GM21381 (cell line): Measurements from ENCODE around the gene RASGRP2.

Source experiments
- ATAC-seq: cut with Tn5 transposase; IDR thresholded peaks from one replicate; pipeline ENCODE4 v1.9.1; 2021; ENCODE audit warnings: mild to moderate bottlenecking, moderate library complexity; ENCODE audit not compliant: unreplicated experiment

RASGRP2 gene

DNA sequence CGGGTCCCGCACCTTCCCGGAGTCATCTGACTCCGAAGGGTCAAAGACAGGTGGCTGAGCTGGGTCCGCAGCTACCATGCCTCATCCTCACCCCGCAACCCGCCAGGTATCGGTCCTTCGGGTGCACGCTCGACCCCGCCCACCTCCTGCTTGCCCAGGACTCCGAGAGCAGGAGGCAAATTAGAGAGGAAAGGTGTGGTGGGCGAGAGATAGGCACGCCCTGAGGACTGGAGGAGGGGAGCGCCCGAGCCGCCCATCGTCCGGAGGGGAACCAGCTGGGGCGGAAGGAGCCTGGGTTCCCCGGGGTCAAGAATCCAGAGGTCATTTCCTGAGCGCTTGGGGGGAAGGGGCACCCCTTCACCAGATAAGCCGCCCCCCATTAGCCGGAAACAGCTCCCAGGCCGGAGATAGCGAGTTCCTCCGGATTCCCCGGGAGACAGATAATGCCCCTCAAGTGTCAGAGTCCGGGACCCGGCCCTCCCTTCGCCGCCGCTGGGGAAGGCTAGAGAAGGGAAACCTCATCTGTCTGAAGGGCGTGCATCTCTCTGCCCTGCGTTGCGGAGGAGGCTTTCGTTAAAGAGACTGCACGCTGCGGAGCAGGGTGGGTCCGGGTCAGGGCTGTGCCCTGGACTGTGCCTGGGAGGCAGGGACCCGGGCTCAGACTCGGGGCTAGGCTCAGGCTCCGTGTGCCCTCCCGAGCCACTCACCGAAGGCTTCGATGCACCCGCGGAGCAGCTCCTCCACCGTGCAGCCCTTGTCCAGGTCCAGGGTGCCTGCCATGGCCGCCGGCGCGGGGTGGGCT, 1.7 kb downstream of the RASGRP2 start:
- ATAC-seq: no peak

DNA sequence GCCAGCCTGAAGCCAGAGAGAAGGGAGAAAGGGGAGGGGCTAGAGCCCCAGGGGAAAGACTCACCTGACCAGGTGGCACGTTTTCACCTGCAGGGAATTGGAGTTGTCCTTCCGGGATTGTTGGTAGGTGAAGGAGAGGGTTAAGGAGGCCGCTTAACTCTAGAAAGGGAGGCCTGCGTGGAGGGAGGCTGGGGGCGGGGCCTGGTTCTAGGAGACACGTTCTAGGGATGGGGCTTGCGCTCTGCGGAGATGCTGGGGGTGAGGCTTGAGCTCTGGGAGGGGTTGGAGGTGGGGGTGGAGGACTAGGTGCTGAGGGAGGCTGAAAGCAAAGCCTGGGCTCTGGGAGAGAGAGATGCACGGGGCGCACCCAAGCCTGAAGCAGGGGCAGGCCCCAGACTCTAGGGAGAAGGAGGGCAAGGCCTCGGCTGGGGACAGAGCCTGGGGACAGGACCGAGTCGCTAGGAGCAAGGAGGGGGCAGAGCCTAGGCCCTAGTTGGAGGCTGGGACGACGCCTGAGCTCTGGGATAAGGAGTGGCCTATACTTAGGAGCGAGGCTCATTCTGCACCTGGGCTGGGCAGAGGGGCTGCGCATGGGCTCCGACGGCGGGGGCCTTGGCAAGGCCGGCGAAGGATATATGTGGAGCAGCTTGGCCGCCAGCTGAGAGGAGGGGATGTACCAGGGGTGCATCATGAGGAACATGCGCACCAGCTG, 2.4 kb downstream of the RASGRP2 start:
- no peak for ATAC-seq

DNA sequence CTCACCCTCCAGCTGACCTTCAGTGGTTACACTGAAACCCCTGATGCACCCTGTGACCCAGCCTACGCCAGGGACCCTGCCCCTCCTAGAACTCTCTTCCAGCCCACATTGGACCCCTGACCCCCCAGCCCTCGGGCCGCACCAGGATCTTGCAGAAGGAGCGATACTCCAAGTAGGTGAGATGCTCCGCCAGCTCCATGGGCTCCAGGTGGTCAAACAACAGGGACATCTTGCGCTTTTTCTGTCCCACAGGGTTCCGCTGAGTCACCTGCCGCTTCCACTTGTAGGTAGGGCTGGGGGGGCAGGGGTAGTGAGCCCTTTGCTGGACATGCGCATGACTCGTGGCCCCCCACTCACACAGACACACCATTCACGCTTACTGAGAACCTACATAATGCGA, 4.1 kb downstream of the RASGRP2 start:
- ATAC-seq: no peak

DNA sequence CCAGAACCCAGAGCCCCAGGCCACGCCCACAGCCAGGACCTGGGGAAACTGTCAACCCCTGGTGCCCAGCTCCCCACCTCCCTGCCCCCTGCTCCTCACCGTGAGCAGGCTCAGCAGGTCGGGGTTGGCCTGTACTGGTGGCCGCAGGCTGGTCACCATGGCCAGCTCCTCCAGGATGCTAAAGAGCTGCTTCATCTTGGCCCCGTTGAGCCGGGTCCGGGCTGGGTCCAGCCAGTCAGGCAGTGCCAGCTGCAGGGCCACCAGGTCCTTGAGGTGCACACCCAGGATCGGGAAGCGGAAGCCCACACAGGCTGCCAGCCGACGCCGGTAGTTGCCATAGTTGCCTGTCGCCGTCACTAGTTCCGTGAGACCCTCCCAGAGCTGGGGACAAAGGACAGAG, 7.3 kb downstream of the RASGRP2 start:
- ATAC-seq: no peak

DNA sequence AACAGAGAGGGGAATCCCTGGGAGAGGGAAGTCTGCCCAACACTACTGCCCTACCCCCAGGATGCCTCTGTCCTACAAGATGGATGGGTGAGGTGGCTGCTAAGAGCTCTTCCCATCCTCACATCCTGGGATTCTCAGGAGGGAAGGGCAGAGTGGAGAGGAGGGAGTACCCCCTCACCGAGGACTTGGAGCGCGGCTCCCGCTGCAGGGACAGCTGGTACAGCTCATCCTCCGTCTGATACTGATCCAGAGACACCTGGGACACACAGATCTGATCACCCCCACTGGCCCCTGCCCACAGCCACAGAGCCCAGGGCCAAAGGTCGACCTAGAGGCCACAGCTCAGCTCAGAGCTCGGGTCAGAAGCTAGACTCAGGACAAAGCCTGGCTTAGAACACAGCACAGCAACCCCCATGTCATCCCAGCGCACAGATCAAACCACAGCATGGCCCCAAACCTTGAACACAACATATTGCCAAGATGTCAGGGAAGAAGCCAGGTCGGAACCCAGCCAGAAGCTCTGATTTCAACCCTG, 8.2 kb downstream of the RASGRP2 start:
- no peak for ATAC-seq

DNA sequence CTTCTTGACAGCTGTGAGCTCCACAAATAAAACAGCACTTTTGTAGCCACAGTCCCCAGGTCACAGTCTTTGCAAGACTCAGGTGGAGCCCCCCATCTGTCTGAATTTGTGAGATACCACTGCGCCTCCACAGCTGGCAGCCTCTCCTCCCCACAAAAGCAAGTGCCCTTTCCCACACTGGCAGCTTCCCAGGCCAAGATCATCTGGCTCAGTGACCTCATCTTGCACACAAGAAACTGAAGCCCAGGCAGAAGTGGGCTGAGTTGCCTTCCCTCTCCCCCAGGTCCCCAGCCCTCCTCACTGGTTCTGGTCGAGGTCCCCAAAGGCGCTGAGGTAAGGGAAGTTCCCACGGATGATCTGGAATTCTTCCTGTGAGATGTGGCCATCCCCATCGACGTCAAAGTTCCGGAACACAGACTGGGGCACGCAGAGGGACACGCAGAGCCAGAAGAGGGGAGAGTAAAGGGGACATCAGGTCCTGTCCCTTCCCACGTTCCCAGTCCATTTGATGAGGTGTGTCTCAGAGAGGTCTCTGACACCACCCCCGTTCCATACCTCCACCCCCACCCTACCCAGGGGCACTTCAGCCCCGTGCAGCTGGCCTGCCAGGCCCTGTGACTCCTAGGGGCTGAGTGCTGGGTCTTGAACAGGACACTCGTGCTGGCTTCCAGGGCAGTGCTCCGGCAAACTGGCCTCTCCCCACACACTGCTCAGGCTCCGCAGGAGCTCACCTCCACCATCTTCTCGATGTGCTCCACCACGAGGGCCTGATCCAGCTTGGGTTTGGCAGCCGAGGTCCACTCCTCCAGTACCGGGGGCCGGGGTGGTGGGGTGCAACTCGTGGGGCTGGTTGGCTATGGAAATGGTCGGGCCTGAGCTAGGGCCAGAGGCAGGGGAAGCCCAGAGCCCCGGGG, 8.9 kb downstream of the RASGRP2 start:
- no peak for ATAC-seq

DNA sequence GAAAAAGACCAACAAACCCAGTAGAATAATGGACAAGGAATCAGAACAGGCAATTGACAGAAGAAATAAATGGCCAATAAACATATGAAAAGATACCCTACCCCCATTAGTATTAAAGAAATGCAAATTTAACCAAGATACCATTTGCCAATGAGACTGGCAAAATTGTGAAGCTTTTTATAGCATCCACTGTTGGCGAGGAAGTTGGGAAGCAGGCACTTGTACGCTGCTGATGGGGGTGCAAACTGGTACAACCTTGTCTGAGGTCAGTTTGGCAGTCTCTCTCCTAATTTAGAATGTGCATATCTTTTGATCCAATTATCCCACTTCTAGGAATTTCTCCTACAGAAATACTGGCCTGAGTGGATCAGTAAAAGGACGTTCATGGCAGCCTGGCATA, 12.3 kb downstream of the RASGRP2 start:
- ATAC-seq: no peak

DNA sequence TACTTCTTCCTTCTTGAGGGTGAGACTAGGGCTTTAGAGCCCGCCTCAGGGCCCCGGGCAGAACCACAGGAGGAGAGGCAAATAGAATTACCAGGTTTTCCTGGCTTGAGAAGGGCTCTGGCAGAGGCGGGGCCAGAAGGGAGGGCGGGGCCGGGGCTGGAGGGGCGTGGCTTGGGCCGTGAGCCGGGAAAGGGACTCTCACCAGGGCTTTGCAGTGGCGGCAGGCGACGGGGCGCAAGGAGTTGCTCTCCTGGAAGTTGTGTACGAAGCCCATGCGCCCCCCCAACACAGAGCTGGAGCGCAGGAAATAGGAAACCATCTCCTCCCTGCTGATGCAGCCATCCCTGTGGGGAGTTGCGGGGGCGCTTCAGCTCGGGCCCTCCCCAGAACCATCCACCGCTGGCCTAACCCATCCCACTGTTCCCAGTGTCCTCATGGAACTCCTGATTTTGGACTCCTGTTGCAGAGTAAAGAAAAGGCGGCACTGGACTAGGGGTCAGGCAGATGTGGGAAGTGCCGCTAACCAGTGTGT, 14.0 kb downstream of the RASGRP2 start:
- no peak for ATAC-seq

DNA sequence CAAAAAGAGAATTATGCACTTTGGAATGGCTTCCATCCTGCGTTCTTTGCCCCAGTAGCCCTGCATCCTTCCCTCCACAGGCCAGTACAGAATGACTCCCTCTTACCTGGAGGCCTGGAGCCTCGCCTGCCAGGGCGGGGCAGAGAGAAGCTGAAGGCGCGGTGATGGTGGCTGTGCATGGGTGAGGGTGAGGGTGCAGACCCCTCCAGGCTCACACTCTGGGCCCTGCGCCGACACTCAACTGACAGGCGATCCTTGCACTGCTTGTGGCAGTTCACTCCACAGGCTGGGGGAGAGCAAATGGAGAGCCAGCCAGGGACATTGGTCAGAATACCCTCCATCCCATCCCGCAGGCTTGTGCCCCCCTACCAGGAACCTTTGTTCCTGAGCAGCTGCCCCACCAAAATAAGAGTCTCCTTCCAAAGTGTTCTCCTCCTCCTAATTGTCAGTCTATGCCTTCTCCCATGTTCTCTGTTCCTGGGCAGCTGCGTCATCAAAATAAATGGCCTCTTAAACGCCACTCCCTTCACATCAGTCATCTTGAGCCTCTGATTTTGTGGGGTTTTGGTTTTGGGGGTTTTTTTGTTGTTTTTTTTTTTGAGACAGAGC, 15.1 kb downstream of the RASGRP2 start:
- no peak for ATAC-seq

DNA sequence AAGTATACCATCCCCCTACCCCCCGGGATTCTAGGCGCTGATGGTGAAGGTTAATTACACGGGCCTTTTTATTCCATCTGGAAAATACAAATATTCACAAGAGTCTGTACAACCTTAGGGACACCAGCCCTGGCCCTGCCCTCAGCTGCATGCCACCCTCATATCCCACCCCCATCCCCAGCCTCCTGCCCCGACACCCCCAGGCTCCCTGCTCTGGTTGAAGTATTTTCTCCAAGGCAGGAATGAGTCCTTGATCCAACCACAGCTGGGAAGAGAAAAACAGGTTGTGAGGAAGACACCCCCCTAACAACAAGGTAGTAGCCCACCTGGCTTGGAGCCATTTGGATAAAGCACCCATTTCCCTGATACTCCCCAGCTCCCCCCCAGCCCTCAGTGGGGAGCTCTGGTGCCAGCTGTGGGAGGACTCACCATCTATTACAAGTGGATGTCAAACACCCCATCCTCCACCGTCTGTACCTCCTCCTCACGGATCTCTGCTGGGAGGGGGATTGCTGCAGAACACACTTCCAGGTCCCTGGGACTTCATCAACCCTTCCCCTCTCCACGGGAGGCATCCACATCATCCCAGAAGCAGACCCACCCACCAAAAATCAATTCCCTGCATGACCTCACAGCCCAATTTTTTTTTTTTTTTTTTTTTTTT, 16.9 kb downstream of the RASGRP2 start:
- no peak for ATAC-seq

DNA sequence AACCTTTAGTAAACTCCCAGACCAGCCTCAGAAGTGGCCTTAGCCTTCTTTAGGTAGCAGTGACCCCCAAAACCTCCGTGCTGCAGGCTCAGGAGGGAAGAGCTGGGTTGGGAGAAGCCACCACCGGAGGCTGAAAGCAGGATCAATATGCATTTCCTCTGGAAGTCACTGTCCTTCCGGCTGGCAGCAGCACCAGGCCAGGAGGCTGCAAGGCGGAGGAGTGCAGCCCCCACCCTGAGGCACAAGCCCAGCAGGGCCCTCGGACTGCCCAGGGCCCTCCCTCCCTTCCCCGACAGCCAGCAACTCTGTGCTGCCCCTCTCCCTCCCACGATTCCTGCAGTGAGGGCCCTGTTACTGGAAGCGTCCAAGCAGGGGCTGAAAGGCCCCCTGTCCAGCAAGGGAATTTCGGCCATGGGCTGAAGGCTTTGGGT, 17.7 kb downstream of the RASGRP2 start:
- no peak for ATAC-seq

DNA sequence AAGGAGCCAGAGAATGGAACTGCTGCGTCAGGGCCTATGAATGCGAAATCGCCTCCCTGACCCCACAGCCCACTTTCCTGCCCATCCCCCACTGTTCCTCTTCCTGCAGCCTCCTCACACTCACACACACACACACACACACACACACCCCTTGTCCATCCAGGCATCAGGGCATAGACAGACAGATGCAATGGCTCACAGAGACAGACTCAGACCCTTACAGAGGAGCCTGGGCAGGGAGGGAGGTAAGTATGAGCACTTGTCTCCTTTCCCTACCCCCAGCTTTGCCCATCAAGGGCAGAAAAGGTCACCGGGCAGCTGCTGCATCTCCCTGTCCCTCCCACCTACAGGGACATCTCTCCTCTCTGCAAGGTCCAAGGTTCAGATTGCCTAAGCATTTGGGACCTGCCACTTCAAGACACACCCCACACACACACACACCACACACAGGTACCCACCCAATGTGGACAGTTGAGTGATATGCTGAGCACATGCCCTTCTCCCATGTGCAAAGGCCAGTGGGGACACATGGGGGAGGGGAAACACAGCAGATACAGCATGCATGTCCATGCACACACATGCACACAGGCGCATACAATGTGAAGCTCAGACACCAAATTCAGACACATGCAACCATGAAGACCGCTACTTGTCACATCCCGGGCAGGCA, 18.9 kb downstream of the RASGRP2 start:
- no peak for ATAC-seq

DNA sequence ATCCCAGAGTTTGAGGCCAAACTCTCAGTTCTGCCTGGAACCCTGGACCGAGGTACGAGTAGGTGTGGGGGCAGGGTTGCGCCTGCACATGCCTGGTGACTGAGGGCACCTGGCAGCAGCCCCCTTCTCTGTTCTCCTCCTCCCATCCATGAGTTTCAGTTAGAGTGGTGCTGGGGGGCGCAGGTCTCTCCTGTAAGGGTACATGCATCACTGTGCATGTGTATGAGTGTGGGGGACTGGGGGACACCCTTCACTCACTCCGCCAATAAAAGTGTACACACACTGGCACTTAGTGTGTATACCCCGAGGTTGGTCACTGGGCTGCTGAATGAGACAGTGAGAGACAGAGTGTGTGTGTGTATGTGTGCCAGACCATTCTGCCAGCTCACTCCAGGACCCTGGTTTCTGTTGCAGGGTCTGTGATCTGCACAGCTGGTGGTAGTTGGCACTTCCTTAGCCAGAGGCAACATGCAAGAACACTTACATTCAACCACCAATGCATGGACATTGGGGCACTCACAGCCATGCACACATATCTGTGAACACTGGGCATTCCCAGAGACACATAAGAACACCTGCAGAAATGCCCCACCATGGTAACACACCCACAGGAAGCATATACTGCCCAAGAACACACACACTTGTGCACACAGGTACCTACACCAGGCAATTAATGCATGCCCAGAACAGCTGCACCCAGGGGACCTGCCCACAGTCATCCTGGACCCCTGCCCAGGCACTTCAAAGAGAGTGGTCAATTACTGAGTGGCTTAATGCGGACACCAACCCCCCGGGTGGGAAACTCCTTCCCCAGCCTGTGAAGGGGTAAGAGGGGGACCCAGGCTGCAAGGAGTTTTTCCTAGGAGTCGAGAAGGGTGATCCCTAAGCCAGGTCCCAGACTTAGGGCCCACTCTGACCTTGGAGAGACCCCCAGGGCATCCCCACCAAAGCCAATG, 19.8 kb downstream of the RASGRP2 start:
- no peak for ATAC-seq

DNA sequence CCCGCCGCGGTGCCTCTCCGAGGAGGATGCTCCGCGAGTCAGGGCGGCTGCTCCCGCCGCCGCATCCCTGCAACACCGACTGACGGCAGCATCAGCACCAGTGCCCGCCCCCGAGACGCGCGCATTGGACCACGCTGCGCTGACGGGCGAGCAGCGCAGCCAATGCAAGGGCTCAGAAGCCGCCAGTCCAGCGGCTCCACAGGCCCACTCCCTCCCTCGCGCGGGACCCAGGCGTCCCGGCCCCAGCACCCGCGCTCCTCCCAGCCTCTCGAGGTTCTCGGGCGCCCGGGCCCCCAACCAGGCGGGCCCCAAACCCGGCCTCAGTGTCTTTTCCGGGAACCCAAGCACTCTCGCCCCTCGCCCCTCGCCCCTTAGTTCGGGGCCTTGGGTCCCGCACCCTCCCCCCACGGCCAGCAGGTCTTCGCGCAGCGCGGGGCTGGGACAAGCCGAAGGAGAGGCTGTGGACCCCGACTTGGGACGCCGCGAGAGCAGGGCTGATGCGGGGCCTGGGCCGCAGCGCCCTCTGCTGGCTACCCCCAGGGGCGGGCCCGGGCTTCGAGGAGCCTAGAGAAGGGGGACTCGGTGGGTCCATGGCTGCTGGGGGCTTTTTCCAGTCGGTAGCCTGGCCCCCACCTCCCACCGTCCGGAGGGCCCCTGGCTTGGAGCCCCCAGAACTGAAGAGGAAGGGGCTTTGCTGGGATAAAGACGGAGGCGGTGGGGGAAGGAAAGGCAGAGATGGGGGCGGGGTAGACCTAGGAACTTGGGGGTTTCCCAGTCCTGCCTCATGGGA, 20.6 kb downstream of the RASGRP2 start, which contains the start of gene NRXN2:
Gene NRXN2 (minus strand): TSS at position 81 of the 790 bp plus-strand sequence. CDS start 9,498 bp downstream, outside the sequence.
- peak; percentile 80 for ATAC-seq

DNA sequence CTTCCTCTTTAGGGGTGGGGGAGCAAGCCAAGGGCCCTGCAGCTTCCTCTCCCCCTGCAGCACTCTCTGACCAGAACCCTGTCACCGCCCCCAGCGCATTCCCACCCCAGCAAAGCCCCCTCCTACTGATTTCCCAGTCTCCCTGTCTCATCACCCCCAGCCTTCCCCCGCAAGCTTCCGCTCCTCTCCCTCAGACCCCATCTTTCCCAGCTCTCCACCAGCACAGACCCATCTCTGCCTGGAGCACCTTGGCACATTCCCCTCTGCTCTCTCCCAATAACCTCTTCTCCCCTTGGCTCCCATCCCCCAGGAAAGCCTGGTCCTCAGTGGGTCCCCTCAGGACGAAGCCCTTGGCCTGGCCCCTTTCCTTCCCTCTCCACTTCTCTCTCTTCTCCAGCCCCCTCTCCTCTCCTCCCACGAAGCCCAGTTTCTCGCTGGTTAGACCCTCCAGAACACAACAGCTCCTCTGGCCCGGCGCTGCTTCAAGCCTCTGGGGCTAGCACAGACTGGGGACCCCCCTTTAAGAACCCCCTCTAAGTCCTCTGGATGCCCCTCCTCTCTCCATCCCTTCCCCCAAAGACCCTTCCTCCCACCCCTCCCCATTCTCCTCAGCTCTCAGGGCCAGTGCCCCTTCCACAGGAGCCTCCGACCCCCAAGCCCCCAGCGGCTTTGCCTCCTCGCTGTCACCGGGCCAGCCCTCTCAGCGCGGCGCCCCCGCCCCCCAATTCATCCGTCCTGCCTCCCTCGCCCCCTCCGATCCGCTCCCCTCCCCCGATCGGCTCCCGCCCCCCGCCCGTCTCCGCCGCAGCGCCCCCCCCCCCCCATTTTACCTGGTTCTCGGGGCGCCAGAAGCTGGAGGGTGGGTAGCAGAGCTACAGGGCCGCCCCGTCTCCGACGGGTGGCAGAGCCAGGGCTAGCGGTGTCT, 21.5 kb downstream of the RASGRP2 start:
- no peak for ATAC-seq

DNA sequence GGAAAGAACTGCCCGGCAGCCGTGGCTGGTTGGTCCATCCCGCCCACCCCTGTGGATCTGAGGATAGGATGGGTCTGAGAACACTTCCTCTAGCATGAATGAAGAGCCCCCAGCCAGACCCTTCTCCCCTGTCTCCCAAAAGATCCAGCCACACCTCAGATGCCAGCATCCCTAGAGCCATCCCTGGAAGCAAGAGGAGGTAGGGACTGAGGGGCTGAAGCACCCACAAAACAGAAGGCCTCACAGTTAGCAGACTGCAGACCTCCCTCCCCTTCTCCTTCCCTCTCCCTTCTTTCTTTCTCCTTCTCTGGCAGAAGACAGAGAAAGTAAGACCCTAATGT, 22.6 kb downstream of the RASGRP2 start:
- ATAC-seq: no peak
